GM19238 (cell line): ENCODE data around the gene ST7L.
"Not testable (repeated sequence)": the region's sequence is repeated elsewhere in the genome, so short reads cannot be mapped to it uniquely, and the experiment has no call there.

ENCODE experiments used
- DNase-seq: peaks from one replicate; pipeline ENCODE4 v3.0.0; 2011; ENCODE audit warnings: low spot score; ENCODE audit not compliant: insufficient read length

The ST7L gene

GRCh38 chr1:112618721-112619517, at the start of gene ST7L:
Gene ST7L, minus strand, starts transcription at chr1:112619141. Its CDS starts 28 bp downstream, at chr1:112619113.
- no peak for DNase-seq

DNA sequence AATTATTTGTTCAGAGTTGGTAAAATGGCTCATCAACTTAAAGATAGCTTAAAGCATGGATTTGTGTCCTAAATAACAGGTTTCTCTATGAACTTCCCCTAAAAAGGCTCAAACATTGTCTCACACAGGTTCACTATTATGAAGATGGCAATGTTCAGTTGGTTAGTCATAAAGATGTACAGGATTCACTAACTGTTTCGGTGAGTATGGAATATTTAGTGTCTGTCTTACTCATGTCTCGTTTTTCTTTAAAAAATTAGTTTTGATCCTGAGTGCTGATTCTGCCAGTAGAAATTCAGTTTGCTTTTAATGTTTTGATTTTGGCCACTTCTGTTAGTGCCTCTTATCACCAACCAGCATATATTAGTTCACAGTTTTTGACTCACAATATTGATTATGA, 48.0 kb upstream of the ST7L start:
- no peak for DNase-seq

DNA sequence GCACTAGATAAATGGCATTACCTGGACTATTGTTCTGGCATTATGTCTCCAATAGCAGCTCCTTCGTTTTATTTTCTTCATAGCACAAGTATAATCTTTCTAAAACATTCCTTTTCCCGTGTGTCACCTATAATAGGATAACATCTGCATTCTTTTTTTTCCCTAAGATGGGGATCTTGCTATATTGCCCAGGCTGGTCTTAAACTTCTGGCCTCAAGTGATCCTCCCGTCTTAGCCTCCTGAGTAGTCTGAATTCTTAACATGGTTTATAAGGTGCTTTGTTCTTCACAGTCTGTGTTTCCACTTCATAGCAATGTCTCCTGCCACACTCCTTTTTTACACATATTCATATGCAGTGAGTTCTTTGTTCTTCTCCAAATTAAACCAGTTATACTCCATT, 46.9 kb upstream of the ST7L start:
- DNase-seq: no peak

DNA sequence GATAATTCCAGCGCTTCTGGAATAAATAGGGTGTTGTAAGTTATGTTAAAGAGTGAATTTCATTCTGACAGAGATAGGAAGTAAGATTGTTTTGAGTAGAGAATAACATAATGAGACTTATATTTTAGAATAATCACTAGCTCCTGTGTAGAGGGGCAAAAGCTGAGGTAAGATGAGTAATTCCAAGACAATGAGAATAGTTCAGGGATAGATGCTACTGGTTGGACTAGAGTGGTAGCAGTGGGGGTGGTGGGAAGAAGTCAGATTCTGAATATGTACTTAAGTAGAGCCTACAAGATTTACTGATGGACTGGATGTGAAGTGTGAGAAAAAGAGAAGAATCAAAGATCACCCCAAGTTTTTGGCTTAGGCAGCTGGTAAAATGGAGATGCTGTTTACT, 32.3 kb upstream of the ST7L start:
- no peak for DNase-seq

DNA sequence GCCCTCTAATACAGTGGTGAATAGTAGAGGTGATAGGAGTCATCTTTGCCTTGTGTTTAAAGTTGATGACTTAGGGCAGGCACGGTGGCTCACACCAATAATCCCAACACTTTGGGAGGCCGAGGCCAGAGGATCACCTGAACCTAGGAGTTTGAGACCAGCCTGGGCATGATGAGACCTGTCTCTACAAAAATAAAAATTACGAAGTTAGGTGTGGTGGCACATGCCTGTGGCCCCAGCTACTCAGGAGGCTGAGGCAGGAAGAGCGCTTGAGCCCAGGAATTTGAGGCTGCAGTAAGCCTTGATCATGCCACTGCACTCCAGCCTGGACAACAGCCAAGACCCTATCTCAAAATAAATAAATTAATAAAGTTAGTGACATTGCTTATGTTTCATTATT, 27.3 kb upstream of the ST7L start:
- DNase-seq: no peak

GRCh38 chr1:112643080-112643479, 24.1 kb upstream of the ST7L start:
- no peak for DNase-seq

GRCh38 chr1:112640437-112640836, 21.5 kb upstream of the ST7L start:
- DNase-seq: not testable (repeated sequence)

DNA sequence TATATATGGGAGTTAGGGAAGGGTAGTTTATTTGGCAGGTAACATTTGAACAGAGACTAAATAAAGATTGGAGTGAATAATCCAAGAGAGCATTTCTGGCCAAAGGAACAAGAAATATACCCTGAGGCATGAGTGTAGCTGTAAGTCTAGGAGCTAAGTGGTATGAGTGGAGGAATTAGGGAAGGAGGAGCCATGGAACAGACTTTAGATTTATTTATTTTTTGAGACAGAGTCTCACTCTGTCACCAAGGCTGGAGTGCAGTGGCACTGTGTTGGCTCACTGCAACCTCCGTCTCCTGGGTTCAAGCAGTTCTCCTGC, 19.1 kb upstream of the ST7L start:
- no peak for DNase-seq

DNA sequence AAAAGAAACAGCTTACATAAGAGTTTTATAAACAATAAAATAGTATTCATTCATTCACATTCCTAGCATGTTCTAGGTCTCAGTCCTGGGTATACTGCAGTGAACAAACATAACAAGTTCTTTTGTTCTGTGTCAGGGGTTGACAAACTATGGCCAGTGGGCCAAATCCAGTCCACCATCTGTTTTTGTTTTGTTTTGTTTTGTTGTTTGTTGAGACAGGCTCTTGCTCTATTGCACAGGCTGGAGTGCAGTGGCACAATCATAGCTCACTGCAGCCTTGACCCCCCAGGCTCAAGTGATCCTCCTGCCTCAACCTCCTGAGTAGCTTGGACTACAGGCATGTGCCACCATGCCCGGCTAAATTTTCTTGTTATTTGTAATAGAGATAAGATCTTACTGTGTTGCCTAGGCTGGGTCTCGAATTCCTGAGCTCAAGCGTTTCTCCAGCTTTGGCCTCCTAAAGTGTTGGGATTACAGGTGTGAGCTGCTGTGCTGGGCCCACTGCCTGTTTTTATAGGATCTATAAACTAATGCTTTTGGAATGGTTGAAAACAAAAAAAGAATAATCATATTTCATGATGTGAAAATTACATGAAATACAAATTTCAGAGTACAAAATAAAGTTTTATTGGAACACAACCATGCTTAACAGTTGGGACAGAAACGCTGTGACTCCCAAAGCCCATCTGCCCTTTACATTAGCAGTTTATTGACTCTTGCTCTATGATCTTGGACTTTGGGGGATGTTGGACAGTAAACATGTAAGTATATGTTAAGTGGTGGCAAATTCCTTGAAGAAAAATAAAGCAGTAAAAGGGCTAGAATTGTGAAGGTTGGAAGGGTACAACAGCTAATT, 18.5 kb upstream of the ST7L start:
- no peak for DNase-seq

DNA sequence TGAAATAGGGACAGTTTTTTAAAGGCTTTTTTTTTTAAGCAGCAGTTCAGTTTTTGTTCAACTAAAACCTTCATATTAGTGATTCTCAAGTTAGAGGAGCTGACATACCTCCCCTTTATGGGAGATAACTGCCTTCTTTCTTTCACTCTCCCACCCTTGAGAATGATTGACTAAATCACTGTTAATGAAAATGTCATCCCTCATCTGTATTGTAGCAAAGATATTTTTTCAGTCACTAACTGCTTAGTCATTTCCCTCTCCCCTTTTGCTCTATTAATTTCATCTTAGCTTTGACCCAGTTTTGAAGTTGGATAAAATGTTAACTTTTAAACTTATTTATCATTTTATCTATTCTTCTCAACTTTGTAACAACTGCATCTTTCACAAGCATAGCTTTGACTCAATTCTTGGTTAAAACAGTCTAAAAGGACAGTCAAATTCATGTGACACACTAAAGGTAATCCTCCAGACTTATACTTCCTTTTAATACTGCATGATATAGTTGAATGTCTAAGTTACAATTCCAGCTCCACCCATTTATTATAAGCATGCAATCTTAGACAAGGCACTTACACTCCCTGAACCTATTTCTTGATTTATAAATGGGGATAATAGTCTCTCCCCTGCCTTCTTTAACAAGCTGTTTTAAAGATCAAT, 17.8 kb upstream of the ST7L start:
- no peak for DNase-seq

DNA sequence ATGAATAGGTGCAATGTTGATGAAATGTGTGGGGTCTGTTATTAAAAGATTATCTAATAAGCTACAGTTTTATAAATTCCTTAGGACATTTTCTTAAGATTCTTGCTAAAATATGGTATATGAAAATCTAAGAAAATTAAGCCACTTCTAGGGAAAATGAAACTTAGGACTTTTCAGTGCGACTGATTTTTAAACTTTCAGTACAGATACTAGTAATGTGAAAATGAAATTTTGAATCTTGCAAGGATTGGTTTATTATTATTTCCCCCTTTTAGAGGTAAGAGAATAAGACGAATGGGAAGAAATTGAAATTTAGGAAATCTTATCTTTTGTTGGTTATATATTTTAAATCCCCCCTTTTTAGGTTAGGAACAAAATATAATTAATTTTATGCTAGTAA, 17.1 kb upstream of the ST7L start:
- DNase-seq: no peak

DNA sequence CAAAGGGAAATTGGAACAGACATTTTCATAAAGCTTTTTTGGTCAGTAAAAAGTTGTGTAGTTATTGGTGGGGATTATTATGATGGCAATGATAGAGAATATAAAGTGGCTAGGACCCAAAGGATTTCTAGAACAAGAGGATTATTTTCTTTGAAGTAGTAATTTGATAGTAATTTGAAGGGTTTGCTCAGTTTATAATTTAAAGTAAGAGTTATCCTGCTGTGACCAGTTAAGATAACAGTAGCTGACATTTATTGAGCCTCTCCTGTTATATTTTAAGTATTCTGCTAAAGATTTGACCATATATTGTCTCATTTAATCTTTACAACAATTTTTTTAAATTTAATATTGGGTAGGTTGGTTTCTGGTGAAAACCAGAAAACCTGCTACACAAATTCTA, 15.4 kb upstream of the ST7L start:
- no peak for DNase-seq

- DNase-seq: no peak
These were observed 14.7 kb upstream of the ST7L start for GRCh38 chr1:112633628-112634027.

GRCh38 chr1:112629256-112629655, 10.3 kb upstream of the ST7L start:
- no peak for DNase-seq

- no peak for DNase-seq
These were observed 9.6 kb upstream of the ST7L start for GRCh38 chr1:112628516-112628915.

- DNase-seq: no peak
These were observed 7.9 kb upstream of the ST7L start for GRCh38 chr1:112626887-112627286.

GRCh38 chr1:112626193-112626592, 7.3 kb upstream of the ST7L start:
- DNase-seq: no peak

DNA sequence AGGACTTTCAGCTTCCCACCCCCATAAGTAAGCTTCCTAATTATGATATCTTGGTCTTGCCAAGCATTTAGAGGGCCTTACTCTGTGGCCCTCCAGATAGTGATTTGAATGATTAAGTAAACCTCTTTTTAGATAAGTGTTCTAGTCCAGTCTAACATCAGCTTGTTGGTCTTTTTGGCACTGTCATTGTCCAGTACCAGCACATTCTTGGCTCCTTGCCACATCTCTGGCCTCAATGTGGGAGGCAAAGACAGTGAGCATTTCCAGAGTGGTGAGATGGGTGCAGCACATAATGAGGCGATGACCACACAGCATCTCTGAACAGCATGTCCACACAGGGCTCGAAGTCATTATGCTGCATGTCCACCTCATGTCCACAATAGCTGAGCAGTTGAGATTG, 6.8 kb upstream of the ST7L start:
- DNase-seq: no peak

DNA sequence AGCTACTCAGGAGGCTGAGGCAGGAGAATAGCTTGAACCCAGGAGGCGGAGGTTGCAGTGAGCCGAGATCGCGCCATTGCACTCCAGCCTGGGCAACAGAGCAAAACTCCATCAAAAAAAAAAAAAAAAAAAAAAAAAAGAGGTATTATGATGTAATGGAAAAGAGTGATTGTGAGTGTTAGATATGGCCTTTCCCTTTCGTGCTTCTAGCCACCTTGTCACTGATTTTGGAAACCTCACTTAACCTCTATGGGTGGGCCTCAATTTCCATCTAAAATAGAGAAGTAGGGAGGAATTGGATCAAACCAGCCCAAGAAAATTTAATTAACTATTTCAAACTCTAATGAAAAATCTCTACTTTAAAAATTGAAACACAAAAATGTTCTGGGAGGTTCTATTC, 5.6 kb upstream of the ST7L start:
- DNase-seq: not testable (repeated sequence)

DNA sequence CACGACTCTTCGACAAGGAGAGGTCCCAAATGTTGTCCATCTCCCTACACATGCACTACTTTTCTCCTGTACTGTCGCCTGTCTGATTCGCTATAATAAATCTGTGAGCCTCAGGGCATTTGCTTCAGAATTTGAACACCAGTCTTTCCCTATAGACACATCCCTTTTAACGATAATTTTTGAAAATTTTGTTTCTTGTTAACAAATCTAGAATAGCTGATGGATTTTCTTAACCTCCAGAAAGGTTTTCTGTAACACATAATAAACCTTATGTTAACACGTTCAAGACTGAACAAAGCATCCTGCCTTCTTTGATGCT, 1.4 kb upstream of the ST7L start:
- no peak for DNase-seq

DNA sequence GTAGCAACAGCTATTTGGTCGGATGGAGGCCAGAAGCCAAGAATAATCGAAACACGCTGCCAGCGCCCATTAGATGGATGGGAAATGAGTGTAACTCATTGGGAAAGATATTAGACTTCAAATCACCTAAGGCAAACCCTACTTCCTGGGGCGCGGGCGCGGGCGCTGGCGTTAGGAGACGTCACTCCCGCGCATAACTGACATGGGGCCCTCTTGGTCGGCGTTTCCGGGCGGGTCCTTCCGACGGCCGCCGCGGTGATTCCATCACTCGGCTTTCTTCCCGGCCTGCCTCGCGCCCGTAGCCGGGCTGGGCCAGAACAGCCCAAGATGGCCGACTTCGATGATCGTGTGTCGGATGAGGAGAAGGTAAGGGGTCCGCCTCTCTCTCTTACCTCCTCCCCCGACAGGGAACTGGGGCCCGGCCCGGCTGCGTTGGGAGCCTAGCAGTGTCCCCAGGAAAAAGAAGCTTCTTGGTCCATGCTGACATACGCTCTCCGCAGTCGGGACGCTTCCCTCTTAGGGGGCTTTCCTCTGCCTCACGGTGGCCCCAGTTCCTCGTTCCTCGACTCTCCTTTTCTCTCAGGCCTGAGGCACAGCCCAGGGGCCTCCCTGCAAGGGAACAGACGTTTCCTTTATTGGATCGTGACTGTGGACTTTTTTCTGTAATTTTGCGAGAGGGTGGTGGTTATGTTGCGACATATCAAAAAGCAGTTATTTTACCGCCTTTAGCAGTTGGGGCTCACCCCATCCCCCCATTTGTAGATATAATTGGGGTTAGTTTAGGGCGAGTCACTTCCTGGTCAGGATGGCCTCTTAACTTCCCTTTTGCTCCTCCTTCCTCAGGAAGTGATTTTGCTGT, 806 bp upstream of the ST7L start, which contains the start of gene CAPZA1:
CAPZA1 (plus strand) TSS at position 315 of the 859 bp plus-strand sequence; CDS start at position 328, 13 bp downstream.
- peak; percentile 72 for DNase-seq
